WTC11 (cell line): ENCODE results near the gene PGP.

Experiments
- CREB1 ChIP-seq: sonication (generic); formaldehyde crosslinking; IDR thresholded peaks from 2 replicates; pipeline ENCODE4 v1.8.0; 2023; ENCODE audit warnings: mild to moderate bottlenecking, missing genetic modification reagents
- ETV6 ChIP-seq: sonication (generic); formaldehyde crosslinking; IDR thresholded peaks from 2 replicates; pipeline ENCODE4 v1.8.1; 2022; ENCODE audit warnings: mild to moderate bottlenecking, missing genetic modification reagents
- GABPB1 ChIP-seq: sonication (generic); formaldehyde crosslinking; IDR thresholded peaks from 2 replicates; pipeline ENCODE4 v1.8.1; 2023; ENCODE audit warnings: mild to moderate bottlenecking, missing genetic modification reagents
- ZNF317 ChIP-seq: sonication (generic); formaldehyde crosslinking; IDR thresholded peaks from 2 replicates; pipeline ENCODE4 v1.8.1; 2023; ENCODE audit warnings: low read depth, mild to moderate bottlenecking, moderate library complexity, missing genetic modification reagents, borderline replicate concordance
- ZNF423 ChIP-seq: fragments of 250-450 bp; sonication (Bioruptor Pico); IDR thresholded peaks from 2 replicates; pipeline ENCODE4 v2.1.2; 2022; ENCODE audit warnings: mild to moderate bottlenecking, moderate library complexity
- TF ChIP-seq, protein P1 (sequence below): sonication (generic); formaldehyde crosslinking; IDR thresholded peaks from 2 replicates; pipeline ENCODE4 v1.8.1; 2022; ENCODE audit warnings: low read depth, mild to moderate bottlenecking, moderate library complexity, missing genetic modification reagents, borderline replicate concordance
- TF ChIP-seq, protein P2 (sequence below): fragments of 200-600 bp; IDR thresholded peaks from 2 replicates; pipeline ENCODE4 v1.8.0; 2022; ENCODE audit warnings: antibody characterized with exemption
- TF ChIP-seq, protein P3 (sequence below): sonication (generic); formaldehyde crosslinking; IDR thresholded peaks from 2 replicates; pipeline ENCODE4 v1.8.0; 2023; ENCODE audit warnings: missing genetic modification reagents
- TF ChIP-seq, protein P4 (sequence below): sonication (generic); formaldehyde crosslinking; IDR thresholded peaks from 2 replicates; pipeline ENCODE4 v1.8.1; 2023; ENCODE audit warnings: mild to moderate bottlenecking, missing genetic modification reagents, moderate library complexity
- TF ChIP-seq, protein P5 (sequence below): sonication (generic); formaldehyde crosslinking; IDR thresholded peaks from 2 replicates; pipeline ENCODE4 v1.8.0; 2022; ENCODE audit warnings: mild to moderate bottlenecking, missing genetic modification reagents
- TF ChIP-seq, protein P6 (sequence below): sonication (generic); formaldehyde crosslinking; IDR thresholded peaks from 2 replicates; pipeline ENCODE4 v1.8.1; 2023; ENCODE audit warnings: mild to moderate bottlenecking, missing genetic modification reagents, moderate library complexity
- TF ChIP-seq, protein P7 (sequence below): sonication (generic); formaldehyde crosslinking; conservative IDR thresholded peaks from 2 replicates; pipeline ENCODE4 v1.8.1; 2022; ENCODE audit warnings: mild to moderate bottlenecking, missing genetic modification reagents
- TF ChIP-seq, protein P8 (sequence below): sonication (generic); formaldehyde crosslinking; IDR thresholded peaks from 2 replicates; pipeline ENCODE4 v1.8.1; 2023; ENCODE audit warnings: mild to moderate bottlenecking, missing genetic modification reagents, borderline replicate concordance
- TF ChIP-seq, protein P9 (sequence below): sonication (generic); formaldehyde crosslinking; IDR thresholded peaks from 2 replicates; pipeline ENCODE4 v1.8.1; 2023; ENCODE audit warnings: mild to moderate bottlenecking, missing genetic modification reagents

DNA sequence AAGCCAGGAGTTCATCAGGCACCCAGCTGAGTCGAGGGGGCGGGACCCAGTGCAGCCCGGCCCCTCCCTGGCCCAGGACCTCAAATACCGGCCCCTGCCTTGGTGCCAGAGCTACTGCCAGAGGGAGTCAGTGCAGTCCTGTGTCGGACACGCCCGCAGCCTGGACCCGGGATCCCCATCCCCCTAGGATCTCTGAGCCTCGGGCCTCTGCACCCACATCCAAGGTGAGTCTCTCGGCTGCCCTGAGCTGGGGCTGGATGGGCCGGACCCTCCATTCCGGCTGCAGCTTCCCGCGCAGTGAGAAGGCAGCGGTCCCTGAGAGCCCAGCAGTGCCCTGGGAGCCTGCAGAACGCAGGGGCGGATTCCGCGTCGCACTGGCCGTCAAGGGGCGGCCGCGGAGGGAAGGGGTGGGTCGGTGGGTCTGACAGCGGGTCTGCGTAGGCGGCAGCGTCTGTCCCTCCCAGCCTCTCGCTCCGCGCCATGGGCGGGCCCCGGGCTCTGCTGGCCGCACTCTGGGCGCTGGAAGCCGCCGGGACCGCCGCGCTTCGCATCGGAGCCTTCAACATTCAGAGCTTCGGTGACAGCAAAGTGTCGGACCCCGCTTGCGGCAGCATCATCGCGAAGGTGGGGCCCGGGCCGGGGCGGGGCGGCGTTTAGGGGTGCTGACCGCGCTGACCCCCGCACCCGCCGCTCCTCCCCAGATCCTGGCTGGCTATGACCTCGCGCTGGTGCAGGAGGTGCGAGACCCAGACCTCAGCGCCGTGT is 21.9 kb upstream of the PGP start, which contains the start of gene DNASE1L2:
- TF ChIP-seq, protein P1, sequence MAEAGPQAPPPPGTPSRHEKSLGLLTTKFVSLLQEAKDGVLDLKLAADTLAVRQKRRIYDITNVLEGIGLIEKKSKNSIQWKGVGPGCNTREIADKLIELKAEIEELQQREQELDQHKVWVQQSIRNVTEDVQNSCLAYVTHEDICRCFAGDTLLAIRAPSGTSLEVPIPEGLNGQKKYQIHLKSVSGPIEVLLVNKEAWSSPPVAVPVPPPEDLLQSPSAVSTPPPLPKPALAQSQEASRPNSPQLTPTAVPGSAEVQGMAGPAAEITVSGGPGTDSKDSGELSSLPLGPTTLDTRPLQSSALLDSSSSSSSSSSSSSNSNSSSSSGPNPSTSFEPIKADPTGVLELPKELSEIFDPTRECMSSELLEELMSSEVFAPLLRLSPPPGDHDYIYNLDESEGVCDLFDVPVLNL (CRISPR knock-in tag), result no peak
- TF ChIP-seq, protein P2, sequence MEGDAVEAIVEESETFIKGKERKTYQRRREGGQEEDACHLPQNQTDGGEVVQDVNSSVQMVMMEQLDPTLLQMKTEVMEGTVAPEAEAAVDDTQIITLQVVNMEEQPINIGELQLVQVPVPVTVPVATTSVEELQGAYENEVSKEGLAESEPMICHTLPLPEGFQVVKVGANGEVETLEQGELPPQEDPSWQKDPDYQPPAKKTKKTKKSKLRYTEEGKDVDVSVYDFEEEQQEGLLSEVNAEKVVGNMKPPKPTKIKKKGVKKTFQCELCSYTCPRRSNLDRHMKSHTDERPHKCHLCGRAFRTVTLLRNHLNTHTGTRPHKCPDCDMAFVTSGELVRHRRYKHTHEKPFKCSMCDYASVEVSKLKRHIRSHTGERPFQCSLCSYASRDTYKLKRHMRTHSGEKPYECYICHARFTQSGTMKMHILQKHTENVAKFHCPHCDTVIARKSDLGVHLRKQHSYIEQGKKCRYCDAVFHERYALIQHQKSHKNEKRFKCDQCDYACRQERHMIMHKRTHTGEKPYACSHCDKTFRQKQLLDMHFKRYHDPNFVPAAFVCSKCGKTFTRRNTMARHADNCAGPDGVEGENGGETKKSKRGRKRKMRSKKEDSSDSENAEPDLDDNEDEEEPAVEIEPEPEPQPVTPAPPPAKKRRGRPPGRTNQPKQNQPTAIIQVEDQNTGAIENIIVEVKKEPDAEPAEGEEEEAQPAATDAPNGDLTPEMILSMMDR, result no peak
- TF ChIP-seq, protein P3, sequence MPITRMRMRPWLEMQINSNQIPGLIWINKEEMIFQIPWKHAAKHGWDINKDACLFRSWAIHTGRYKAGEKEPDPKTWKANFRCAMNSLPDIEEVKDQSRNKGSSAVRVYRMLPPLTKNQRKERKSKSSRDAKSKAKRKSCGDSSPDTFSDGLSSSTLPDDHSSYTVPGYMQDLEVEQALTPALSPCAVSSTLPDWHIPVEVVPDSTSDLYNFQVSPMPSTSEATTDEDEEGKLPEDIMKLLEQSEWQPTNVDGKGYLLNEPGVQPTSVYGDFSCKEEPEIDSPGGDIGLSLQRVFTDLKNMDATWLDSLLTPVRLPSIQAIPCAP, result no peak
- TF ChIP-seq CREB1 (no peak), GABPB1 (no peak), ZNF317 (CRISPR knock-in tag) (no peak), ETV6 (CRISPR knock-in tag) (no peak), ZNF423 (CRISPR knock-in tag) (no peak)
- TF ChIP-seq, protein P4, sequence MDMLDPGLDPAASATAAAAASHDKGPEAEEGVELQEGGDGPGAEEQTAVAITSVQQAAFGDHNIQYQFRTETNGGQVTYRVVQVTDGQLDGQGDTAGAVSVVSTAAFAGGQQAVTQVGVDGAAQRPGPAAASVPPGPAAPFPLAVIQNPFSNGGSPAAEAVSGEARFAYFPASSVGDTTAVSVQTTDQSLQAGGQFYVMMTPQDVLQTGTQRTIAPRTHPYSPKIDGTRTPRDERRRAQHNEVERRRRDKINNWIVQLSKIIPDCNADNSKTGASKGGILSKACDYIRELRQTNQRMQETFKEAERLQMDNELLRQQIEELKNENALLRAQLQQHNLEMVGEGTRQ (CRISPR knock-in tag), result no peak; the same call in 1 of the 2 replicates
- TF ChIP-seq, protein P5, sequence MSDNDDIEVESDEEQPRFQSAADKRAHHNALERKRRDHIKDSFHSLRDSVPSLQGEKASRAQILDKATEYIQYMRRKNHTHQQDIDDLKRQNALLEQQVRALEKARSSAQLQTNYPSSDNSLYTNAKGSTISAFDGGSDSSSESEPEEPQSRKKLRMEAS (CRISPR knock-in tag), result 0 out of 2 replicates have a peak, but pooled peaks have one; percentile 11
- TF ChIP-seq, protein P6, sequence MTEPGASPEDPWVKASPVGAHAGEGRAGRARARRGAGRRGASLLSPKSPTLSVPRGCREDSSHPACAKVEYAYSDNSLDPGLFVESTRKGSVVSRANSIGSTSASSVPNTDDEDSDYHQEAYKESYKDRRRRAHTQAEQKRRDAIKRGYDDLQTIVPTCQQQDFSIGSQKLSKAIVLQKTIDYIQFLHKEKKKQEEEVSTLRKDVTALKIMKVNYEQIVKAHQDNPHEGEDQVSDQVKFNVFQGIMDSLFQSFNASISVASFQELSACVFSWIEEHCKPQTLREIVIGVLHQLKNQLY (CRISPR knock-in tag), result no peak
- TF ChIP-seq, protein P7, sequence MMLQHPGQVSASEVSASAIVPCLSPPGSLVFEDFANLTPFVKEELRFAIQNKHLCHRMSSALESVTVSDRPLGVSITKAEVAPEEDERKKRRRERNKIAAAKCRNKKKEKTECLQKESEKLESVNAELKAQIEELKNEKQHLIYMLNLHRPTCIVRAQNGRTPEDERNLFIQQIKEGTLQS (CRISPR knock-in tag), result no peak
- TF ChIP-seq, protein P8, sequence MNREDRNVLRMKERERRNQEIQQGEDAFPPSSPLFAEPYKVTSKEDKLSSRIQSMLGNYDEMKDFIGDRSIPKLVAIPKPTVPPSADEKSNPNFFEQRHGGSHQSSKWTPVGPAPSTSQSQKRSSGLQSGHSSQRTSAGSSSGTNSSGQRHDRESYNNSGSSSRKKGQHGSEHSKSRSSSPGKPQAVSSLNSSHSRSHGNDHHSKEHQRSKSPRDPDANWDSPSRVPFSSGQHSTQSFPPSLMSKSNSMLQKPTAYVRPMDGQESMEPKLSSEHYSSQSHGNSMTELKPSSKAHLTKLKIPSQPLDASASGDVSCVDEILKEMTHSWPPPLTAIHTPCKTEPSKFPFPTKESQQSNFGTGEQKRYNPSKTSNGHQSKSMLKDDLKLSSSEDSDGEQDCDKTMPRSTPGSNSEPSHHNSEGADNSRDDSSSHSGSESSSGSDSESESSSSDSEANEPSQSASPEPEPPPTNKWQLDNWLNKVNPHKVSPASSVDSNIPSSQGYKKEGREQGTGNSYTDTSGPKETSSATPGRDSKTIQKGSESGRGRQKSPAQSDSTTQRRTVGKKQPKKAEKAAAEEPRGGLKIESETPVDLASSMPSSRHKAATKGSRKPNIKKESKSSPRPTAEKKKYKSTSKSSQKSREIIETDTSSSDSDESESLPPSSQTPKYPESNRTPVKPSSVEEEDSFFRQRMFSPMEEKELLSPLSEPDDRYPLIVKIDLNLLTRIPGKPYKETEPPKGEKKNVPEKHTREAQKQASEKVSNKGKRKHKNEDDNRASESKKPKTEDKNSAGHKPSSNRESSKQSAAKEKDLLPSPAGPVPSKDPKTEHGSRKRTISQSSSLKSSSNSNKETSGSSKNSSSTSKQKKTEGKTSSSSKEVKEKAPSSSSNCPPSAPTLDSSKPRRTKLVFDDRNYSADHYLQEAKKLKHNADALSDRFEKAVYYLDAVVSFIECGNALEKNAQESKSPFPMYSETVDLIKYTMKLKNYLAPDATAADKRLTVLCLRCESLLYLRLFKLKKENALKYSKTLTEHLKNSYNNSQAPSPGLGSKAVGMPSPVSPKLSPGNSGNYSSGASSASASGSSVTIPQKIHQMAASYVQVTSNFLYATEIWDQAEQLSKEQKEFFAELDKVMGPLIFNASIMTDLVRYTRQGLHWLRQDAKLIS (CRISPR knock-in tag), result no peak
- TF ChIP-seq, protein P9, sequence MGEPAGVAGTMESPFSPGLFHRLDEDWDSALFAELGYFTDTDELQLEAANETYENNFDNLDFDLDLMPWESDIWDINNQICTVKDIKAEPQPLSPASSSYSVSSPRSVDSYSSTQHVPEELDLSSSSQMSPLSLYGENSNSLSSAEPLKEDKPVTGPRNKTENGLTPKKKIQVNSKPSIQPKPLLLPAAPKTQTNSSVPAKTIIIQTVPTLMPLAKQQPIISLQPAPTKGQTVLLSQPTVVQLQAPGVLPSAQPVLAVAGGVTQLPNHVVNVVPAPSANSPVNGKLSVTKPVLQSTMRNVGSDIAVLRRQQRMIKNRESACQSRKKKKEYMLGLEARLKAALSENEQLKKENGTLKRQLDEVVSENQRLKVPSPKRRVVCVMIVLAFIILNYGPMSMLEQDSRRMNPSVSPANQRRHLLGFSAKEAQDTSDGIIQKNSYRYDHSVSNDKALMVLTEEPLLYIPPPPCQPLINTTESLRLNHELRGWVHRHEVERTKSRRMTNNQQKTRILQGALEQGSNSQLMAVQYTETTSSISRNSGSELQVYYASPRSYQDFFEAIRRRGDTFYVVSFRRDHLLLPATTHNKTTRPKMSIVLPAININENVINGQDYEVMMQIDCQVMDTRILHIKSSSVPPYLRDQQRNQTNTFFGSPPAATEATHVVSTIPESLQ, result no peak
